Hepatocyte (in vitro differentiated cells): Measurements from ENCODE around the gene AP4E1. TPM values are rescaled to one million over a fixed set of nuclear protein-coding genes. Genes with fewer than 3 reads are reported as not detected.
A peak's percentile ranks its signal among the peaks of the same experiment; 100 is the strongest.

Experiments
- DNase-seq: peaks from one replicate; pipeline ENCODE4 v3.0.0-alpha.2; 2016; ENCODE audit warnings: low spot score
- H2AFZ ChIP-seq: fragments of 200-600 bp; sonication (generic); 2 replicates; pipeline ENCODE4 v1.6.0; 2016; ENCODE audit warnings: antibody characterized with exemption, mild to moderate bottlenecking
- H3K27ac ChIP-seq: fragments of 200-600 bp; sonication (generic); 2 replicates; pipeline ENCODE4 v1.5.1; 2016; ENCODE audit warnings: mild to moderate bottlenecking
- H3K27me3 ChIP-seq: fragments of 200-600 bp; sonication (generic); 2 replicates; pipeline ENCODE4 v1.6.1; 2016
- H3K36me3 ChIP-seq: fragments of 200-600 bp; sonication (generic); replicated peaks from 2 replicates; pipeline ENCODE4 v1.5.1; 2016; ENCODE audit warnings: low read depth; ENCODE audit not compliant: insufficient read depth
- H3K4me1 ChIP-seq: fragments of 200-600 bp; sonication (generic); 2 replicates; pipeline ENCODE4 v1.5.1; 2016; ENCODE audit warnings: mild to moderate bottlenecking, moderate library complexity; ENCODE audit not compliant: insufficient read depth
- H3K4me2 ChIP-seq: fragments of 200-600 bp; sonication (generic); 2 replicates; pipeline ENCODE4 v1.6.0; 2016
- H3K4me3 ChIP-seq: fragments of 200-600 bp; sonication (generic); 2 replicates; pipeline ENCODE4 v1.5.1; 2016; ENCODE audit warnings: mild to moderate bottlenecking
- H3K79me2 ChIP-seq: fragments of 200-600 bp; sonication (generic); 2 replicates; pipeline ENCODE4 v1.6.0; 2017; ENCODE audit warnings: mild to moderate bottlenecking
- H3K9me2 ChIP-seq: fragments of 200-600 bp; sonication (generic); replicated peaks from 2 replicates; pipeline ENCODE4 v1.6.0; 2017; ENCODE audit warnings: mild to moderate bottlenecking; ENCODE audit not compliant: insufficient read depth
- H3K9me3 ChIP-seq: fragments of 200-600 bp; sonication (generic); 2 replicates; pipeline ENCODE4 v1.5.1; 2016; ENCODE audit warnings: low read depth, mild to moderate bottlenecking
- H4K20me1 ChIP-seq: fragments of 200-600 bp; sonication (generic); 2 replicates; pipeline ENCODE4 v1.6.0; 2016; ENCODE audit warnings: mild to moderate bottlenecking; ENCODE audit not compliant: insufficient read depth, poor library complexity, severe bottlenecking
- EZH2 ChIP-seq: fragments of 200-600 bp; sonication (generic); IDR thresholded peaks from 2 replicates; pipeline ENCODE4 v1.6.1; 2016; ENCODE audit warnings: antibody characterized with exemption, mild to moderate bottlenecking, borderline replicate concordance
- EZH2phosphoT487 ChIP-seq: fragments of 200-600 bp; sonication (generic); IDR thresholded peaks from one replicate; pipeline ENCODE4 v1.6.1; 2018; ENCODE audit warnings: antibody characterized with exemption, mild to moderate bottlenecking, low read depth, moderate library complexity; ENCODE audit not compliant: unreplicated experiment, severe bottlenecking
- WGBS: methylation state at CpG from one replicate; pipeline ENCODE4 v1.1.6; 2016; ENCODE audit warnings: low lambda C conversion rate; ENCODE audit errors: missing lambda C conversion rate; 5-methylcytosine and 5-hydroxymethylcytosine counted together
- polyA plus RNA-seq: library from polyadenylated mRNA; unstranded; fragments of >200 nt; fragmentation: Nextera tagmentation; extraction: Ambion mirVana; gene quantifications from 2 replicates; pipeline ENCODE4 v1.2.1, GENCODE V29; 2016
- total RNA-seq: library from RNA; depleted of rRNA; stranded (reverse); fragments of >200 nt; gene quantifications from 2 replicates; pipeline ENCODE4 v1.2.3, GENCODE V29; 2014
- TF ChIP-seq, protein P1 (sequence below): fragments of 200-600 bp; sonication (generic); IDR thresholded peaks from 2 replicates; pipeline ENCODE4 v1.5.1; 2016; ENCODE audit warnings: antibody characterized with exemption, mild to moderate bottlenecking; ENCODE audit not compliant: poor library complexity

Gene AP4E1
- total RNA-seq, result 10.6 and 12.4 TPM in 2 replicates
- 1.4 and 2.0 TPM in 2 replicates for polyA plus RNA-seq

- peak within 1 kb of the TSS; percentile 91 for H3K4me3 ChIP-seq
- TF ChIP-seq EZH2phosphoT487, result no peak
- TF ChIP-seq, protein P1, sequence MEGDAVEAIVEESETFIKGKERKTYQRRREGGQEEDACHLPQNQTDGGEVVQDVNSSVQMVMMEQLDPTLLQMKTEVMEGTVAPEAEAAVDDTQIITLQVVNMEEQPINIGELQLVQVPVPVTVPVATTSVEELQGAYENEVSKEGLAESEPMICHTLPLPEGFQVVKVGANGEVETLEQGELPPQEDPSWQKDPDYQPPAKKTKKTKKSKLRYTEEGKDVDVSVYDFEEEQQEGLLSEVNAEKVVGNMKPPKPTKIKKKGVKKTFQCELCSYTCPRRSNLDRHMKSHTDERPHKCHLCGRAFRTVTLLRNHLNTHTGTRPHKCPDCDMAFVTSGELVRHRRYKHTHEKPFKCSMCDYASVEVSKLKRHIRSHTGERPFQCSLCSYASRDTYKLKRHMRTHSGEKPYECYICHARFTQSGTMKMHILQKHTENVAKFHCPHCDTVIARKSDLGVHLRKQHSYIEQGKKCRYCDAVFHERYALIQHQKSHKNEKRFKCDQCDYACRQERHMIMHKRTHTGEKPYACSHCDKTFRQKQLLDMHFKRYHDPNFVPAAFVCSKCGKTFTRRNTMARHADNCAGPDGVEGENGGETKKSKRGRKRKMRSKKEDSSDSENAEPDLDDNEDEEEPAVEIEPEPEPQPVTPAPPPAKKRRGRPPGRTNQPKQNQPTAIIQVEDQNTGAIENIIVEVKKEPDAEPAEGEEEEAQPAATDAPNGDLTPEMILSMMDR, result peak; percentile 95
- H3K4me1 ChIP-seq, result peaks cover 9% of the 10 kb centered on the region
- WGBS, result 1% methylated on average over 98 of the region's 100 CpGs
- H3K9me2 ChIP-seq, result no peaks in the 10 kb centered on the region
- peak within 1 kb of the TSS; percentile 92 for H3K4me2 ChIP-seq
- H3K79me2 ChIP-seq, result peaks cover 22% of the 10 kb centered on the region
- H4K20me1 ChIP-seq, result no peaks in the 10 kb centered on the region
- no peaks in the 10 kb centered on the region for H3K27me3 ChIP-seq
- H3K36me3 ChIP-seq, result no peaks in the 10 kb centered on the region
- peak; percentile 93 for DNase-seq
- H3K9me3 ChIP-seq, result no peaks in the 10 kb centered on the region
- H3K27ac ChIP-seq, result peak within 1 kb of the TSS; percentile 84
- H2AFZ ChIP-seq, result peak within 1 kb of the TSS; percentile 97
These were observed at the start of gene AP4E1 for GRCh38 chr15:50908209-50909009. Gene AP4E1 (plus strand): TSS chr15:50908683. CDS start chr15:50908779, 96 bp downstream.

GRCh38 chr15:50860824-50861223 lies 47.7 kb upstream of the AP4E1 start:
- Histone ChIP-seq H3K27me3 (no peaks in the 10 kb centered on the region), H3K27ac (no peak overlapping the region), H3K79me2 (no peaks in the 10 kb centered on the region), H3K4me2 (no peak overlapping the region), H4K20me1 (no peaks in the 10 kb centered on the region), H3K36me3 (no peaks in the 10 kb centered on the region), H3K9me3 (no peaks in the 10 kb centered on the region), H3K9me2 (no peaks in the 10 kb centered on the region), H3K4me1 (peaks cover 22% of the 10 kb centered on the region), H2AFZ (no peak overlapping the region), H3K4me3 (no peak overlapping the region)
- DNase-seq, result no peak
- WGBS, result 84% methylated on average over 5 of the region's 5 CpGs
- TF ChIP-seq EZH2phosphoT487 (no peak), EZH2 (no peak)
- TF ChIP-seq, protein P1, result no peak

DNA sequence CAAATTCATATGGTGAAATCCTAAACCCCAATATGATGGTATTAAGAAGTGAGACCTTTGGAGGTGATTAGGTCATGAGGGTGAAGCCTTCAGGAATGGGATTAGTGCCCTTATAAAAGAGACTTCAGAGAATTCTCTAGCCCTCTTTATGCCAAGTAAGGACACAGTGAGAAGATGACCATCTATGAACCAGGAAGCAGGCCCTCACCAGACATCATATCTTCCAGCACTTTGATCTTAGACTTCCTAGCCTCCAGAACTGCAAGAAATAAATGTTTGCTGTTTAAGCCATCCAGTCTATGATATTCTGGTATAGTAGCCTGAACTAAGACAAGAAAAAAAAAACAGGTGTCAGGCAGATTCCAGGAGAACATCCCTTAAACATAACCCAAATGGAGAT lies 45.9 kb upstream of the AP4E1 start:
- no peaks in the 10 kb centered on the region for H3K27me3 ChIP-seq
- no peak overlapping the region for H2AFZ ChIP-seq
- no peak for DNase-seq

More for the DNA sequence above, 45.9 kb upstream of the AP4E1 start:
- Histone ChIP-seq H3K4me3 (no peak overlapping the region), H3K27ac (no peak overlapping the region), H3K36me3 (no peaks in the 10 kb centered on the region), H3K4me1 (peaks cover 16% of the 10 kb centered on the region), H4K20me1 (no peaks in the 10 kb centered on the region), H3K9me2 (no peaks in the 10 kb centered on the region), H3K4me2 (no peak overlapping the region), H3K79me2 (no peaks in the 10 kb centered on the region), H3K9me3 (no peaks in the 10 kb centered on the region)
- TF ChIP-seq EZH2, result no peak
- TF ChIP-seq EZH2phosphoT487, result no peak
- TF ChIP-seq, protein P1, result no peak
